Measurements from ENCODE around the gene TGM2. TPM values are rescaled to one million over a fixed set of nuclear protein-coding genes. Genes with fewer than 3 reads are reported as not detected.
A peak's percentile ranks its signal among the peaks of the same experiment; 100 is the strongest.

Gene TGM2
- total RNA-seq, 1 donor from 2014 or later = 0.72 TPM

DNA sequence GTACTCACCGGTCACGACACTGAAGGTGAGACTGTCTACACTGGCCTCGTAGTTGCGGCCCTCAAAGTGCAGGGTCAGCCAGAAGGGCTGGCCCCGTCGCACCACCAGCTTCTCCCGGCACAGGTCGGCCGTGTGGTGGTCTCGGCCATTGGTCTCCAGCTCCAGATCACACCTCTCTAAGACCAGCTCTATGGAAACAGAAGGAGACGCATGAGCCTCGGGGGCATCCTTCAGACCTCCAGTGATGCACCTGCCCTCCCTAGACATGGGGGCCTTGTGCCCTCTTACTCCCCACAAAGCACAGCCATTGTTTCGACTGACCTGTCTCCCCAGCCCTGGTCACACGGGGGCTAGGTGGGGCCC is 3.7 kb downstream of the TGM2 start:
- no peaks in the 10 kb centered on the region for H3K9me3 Mint-ChIP-seq (ENCODE audit: low read depth)

DNA sequence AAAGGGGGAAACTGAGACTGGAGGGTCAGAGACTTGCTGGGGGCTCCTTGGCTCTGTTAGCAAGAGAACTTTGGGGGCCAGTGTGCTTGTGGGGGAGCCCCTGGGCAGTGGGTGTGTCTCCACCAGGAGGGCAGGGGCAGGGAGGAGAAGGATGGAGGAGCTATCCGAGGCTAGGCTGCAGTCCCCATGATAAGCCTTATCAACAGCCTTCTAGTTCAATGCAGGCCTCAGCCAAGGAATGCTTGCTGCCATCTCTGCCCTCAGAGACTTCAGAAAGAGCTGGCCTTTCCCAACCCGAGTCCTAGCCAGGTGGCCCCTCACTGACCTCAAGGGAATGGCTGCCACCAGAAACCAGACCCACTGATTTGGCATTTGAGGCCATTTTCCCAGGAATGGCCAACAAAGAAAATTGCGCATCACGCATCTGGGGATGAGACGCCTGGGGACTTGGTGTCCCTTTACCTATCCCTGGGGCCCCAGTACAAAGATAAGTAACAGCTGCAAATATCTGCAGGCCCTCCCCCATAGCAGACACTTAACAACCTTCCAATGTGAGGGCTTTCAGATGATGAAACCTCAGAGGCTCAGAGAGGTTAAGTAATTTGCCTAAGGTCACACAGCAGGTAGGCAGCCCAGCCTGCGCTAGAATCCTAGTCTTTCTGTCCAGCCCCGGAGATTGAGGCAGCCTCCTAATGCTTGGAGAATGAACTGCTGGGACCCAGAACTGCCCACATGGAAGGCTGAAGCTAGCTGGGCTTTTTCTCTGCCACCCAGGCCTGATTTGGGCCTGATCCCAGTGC is 4.9 kb downstream of the TGM2 start:
- Mint-ChIP-seq H3K36me3 (ENCODE audit: insufficient read depth) (no peaks in the 10 kb centered on the region), H3K27ac (no peak overlapping the region), H3K4me1 (ENCODE audit: low read depth) (peaks cover 7% of the 10 kb centered on the region), H3K9me3 (ENCODE audit: low read depth) (no peaks in the 10 kb centered on the region), H3K27me3 (peaks cover 3% of the 10 kb centered on the region), H3K4me3 (ENCODE audit: low read depth) (no peak overlapping the region)
- TF ChIP-seq, protein P1, sequence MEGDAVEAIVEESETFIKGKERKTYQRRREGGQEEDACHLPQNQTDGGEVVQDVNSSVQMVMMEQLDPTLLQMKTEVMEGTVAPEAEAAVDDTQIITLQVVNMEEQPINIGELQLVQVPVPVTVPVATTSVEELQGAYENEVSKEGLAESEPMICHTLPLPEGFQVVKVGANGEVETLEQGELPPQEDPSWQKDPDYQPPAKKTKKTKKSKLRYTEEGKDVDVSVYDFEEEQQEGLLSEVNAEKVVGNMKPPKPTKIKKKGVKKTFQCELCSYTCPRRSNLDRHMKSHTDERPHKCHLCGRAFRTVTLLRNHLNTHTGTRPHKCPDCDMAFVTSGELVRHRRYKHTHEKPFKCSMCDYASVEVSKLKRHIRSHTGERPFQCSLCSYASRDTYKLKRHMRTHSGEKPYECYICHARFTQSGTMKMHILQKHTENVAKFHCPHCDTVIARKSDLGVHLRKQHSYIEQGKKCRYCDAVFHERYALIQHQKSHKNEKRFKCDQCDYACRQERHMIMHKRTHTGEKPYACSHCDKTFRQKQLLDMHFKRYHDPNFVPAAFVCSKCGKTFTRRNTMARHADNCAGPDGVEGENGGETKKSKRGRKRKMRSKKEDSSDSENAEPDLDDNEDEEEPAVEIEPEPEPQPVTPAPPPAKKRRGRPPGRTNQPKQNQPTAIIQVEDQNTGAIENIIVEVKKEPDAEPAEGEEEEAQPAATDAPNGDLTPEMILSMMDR (IDR thresholded peaks at IDR 0.05; ENCODE audit: unreplicated experiment) = no peak
- DNase-seq (ENCODE audit: low spot score, unreplicated experiment) = no peak

More for the DNA sequence above, 3.7 kb downstream of the TGM2 start:
- peaks cover 12% of the 10 kb centered on the region for H3K4me1 Mint-ChIP-seq (ENCODE audit: low read depth)
- no peaks in the 10 kb centered on the region for H3K36me3 Mint-ChIP-seq (ENCODE audit: insufficient read depth)
- no peak for DNase-seq (ENCODE audit: low spot score, unreplicated experiment)
- H3K4me3 Mint-ChIP-seq (ENCODE audit: low read depth) = no peak overlapping the region
- peaks cover 9% of the 10 kb centered on the region for H3K27me3 Mint-ChIP-seq
- TF ChIP-seq, protein P1 (IDR thresholded peaks at IDR 0.05; ENCODE audit: unreplicated experiment) = no peak
- H3K27ac Mint-ChIP-seq = no peak overlapping the region

DNA sequence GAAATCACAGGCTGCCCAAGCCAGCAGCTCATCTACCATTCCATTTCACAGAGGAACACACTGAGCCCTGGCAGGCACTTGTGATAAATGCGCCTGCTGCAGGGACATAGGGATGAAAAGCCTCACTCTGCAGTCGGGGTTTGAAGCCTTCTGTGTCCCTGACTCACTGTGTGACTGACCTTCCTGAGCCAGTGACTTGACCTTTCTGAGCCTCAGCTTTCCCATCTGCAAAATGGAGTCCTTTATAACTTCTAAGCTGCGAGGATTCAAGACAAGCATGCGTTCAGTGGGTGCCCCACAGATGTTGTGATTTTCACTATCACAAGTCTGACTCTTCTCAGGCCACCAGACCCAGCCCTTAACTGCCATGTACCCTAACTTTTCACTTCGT is 5.5 kb downstream of the TGM2 start:
- peaks cover 3% of the 10 kb centered on the region for H3K27me3 Mint-ChIP-seq
- no peaks in the 10 kb centered on the region for H3K36me3 Mint-ChIP-seq (ENCODE audit: insufficient read depth)
- peaks cover 7% of the 10 kb centered on the region for H3K4me1 Mint-ChIP-seq (ENCODE audit: low read depth)
- no peak overlapping the region for H3K27ac Mint-ChIP-seq
- H3K4me3 Mint-ChIP-seq (ENCODE audit: low read depth) = no peak overlapping the region
- DNase-seq (ENCODE audit: low spot score, unreplicated experiment) = no peak
- H3K9me3 Mint-ChIP-seq (ENCODE audit: low read depth) = no peaks in the 10 kb centered on the region
- TF ChIP-seq, protein P1 (IDR thresholded peaks at IDR 0.05; ENCODE audit: unreplicated experiment) = no peak

DNA sequence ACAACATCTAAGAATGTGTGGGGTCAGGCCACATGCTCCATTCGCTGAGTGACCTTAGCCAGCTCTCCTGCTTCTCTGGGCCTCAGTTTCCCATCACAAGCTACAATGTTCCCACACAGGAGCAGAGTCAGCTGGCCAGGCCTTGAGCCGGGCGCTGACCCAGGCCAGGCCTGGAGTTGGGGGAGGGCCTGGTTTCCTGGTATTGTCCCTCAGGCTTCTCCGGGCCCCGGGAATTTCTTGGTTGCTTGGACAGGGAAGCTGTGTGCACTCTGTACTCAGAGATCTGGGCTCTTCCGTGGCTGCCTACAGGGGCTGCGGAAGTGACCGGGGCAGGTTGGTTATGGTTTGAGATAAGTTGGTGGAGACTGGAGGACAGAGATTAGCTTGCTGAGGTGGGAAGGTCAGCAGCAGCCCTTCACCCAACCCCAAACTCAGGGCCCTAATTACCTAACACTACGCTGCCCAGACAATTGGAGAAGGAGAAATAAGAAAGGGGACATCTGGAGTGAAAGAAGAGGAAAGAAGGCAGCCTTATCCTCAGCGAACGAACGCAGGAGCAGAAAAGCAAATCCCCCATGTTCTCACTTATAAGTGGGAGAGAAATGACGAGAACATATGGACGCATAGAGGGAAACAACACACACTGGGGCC is 6.2 kb downstream of the TGM2 start:
- Mint-ChIP-seq H3K4me1 (ENCODE audit: low read depth) (peaks cover 7% of the 10 kb centered on the region), H3K4me3 (ENCODE audit: low read depth) (no peak overlapping the region), H3K27ac (peak overlapping the region; percentile 42), H3K9me3 (ENCODE audit: low read depth) (no peaks in the 10 kb centered on the region), H3K36me3 (ENCODE audit: insufficient read depth) (no peaks in the 10 kb centered on the region), H3K27me3 (peaks cover 3% of the 10 kb centered on the region)
- no peak for DNase-seq (ENCODE audit: low spot score, unreplicated experiment)
- TF ChIP-seq, protein P1 (IDR thresholded peaks at IDR 0.05; ENCODE audit: unreplicated experiment) = no peak

DNA sequence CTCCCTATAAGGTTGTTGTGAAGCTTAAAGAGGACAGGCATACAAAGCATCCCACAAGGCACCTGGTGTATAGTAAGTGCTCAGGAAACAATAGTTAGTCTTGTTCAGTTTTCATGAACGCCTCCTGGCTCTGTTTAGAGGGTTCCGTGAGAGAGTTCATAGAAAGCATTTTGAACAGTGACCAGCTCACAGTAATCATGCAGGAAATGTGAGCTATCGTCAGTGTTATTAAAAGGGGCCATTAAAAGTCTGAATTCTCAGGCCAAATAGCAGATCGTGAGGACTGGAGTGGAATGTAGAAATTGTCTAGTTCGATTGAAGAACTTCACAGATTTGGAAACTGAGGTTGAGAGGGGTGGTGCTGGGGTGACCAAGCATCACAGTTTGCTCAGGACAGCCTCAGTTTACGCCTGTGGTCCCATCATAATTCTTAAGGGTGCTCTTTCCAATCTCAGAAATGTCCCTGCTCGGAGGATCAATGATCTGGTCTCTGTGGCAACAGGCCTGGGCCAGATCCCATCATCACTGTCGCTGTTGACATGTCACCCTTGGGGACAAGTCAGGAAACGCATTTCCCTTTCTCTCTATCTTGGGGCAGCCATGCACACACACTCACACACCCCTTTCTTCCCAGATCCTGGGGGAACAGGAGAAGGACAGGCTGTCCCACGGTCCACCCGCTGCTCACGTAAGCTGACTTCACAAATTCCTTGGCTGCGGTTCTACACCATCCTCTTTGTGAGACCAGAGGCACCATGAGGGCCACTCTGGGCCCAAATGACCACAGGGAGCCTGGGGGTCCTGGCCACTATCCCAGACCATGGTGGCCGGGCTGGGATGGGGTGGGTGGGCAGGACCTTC is 7.2 kb downstream of the TGM2 start:
- Mint-ChIP-seq H3K27me3 (peaks cover 1% of the 10 kb centered on the region), H3K27ac (no peak overlapping the region), H3K36me3 (ENCODE audit: insufficient read depth) (no peaks in the 10 kb centered on the region), H3K4me1 (ENCODE audit: low read depth) (peaks cover 7% of the 10 kb centered on the region), H3K4me3 (ENCODE audit: low read depth) (no peak overlapping the region), H3K9me3 (ENCODE audit: low read depth) (no peaks in the 10 kb centered on the region)
- no peak for DNase-seq (ENCODE audit: low spot score, unreplicated experiment)
- TF ChIP-seq, protein P1 (IDR thresholded peaks at IDR 0.05; ENCODE audit: unreplicated experiment) = no peak

Data from progenitor cell of endocrine pancreas (in vitro differentiated cells).